Measurements from ENCODE around the gene CHID1.

CHID1 gene

DNA sequence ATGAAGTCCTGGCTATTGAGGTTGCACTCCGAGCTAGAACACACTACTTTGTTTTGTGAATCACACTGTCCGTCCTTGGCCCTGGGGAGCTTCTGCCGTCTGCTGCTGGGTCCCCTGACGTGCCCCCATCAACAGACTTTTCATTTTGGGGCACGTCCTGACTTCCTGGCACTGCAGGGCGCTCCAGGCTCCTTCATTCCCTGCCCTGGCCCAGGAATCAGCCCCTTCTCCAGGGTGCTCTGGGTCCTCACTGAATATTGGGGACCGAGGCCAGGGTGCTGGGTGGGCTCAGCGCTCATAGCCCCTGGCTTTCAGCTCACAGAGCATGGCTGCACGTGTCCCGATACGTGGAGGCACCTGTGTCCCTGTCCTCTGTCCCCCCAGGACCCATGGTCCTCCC is 45.7 kb downstream of the CHID1 start:
- 88% methylated on average over 11 of the region's 11 CpGs for WGBS
- no peak for DNase-seq
- Histone ChIP-seq H2BK5ac (ENCODE audit: low read depth, low read length, poor library complexity, severe bottlenecking) (no peak overlapping the region), H3K4me3 (ENCODE audit: insufficient read depth in 1 of 2, low read depth in 1 of 2, low read length in 2 of 2) (no peak overlapping the region), H2BK15ac (ENCODE audit: low read depth, poor library complexity, severe bottlenecking) (no peak overlapping the region), H3K27ac (ENCODE audit: low read length, poor library complexity, severe bottlenecking) (no peak overlapping the region), H3K79me1 (replicated peaks; ENCODE audit: low read length, poor library complexity, severe bottlenecking) (peaks cover 10% of the 10 kb centered on the region), H2BK120ac (ENCODE audit: low read depth, low read length) (no peak overlapping the region), H3K4me2 (ENCODE audit: low read length, poor library complexity, severe bottlenecking) (no peak overlapping the region), H2AK5ac (ENCODE audit: low read length, severe bottlenecking) (peak overlapping the region; percentile 30), H3K4me1 (ENCODE audit: control insufficient read depth, insufficient read depth, low read depth, low read length) (peaks cover 55% of the 10 kb centered on the region), H3K9ac (ENCODE audit: low read length) (no peak overlapping the region), H3K14ac (ENCODE audit: low read length in 2 of 2) (no peak overlapping the region), H2BK12ac (ENCODE audit: low read length in 2 of 2) (no peak overlapping the region), H3K4ac (ENCODE audit: low read depth in 1 of 2, low read length in 2 of 2) (no peak overlapping the region), H4K91ac (ENCODE audit: low read length) (no peak overlapping the region), H3K23ac (ENCODE audit: low read length in 2 of 2) (no peak overlapping the region), H3K27me3 (ENCODE audit: control insufficient read depth in 1 of 2, insufficient read depth in 1 of 2, low read length in 2 of 2) (no peaks in the 10 kb centered on the region), H4K8ac (ENCODE audit: low read length) (no peak overlapping the region), H3K18ac (ENCODE audit: low read depth in 1 of 2, low read length in 2 of 2) (no peak overlapping the region), H3K9me3 (ENCODE audit: control insufficient read depth, low read length) (no peaks in the 10 kb centered on the region), H2AFZ (ENCODE audit: low read depth, low read length) (no peak overlapping the region), H3K36me3 (ENCODE audit: control insufficient read depth in 1 of 2, insufficient read depth in 2 of 2, low read depth in 1 of 2, low read length in 2 of 2) (peaks cover 50 to 69% of the 10 kb centered on the region in 2 experiments)

DNA sequence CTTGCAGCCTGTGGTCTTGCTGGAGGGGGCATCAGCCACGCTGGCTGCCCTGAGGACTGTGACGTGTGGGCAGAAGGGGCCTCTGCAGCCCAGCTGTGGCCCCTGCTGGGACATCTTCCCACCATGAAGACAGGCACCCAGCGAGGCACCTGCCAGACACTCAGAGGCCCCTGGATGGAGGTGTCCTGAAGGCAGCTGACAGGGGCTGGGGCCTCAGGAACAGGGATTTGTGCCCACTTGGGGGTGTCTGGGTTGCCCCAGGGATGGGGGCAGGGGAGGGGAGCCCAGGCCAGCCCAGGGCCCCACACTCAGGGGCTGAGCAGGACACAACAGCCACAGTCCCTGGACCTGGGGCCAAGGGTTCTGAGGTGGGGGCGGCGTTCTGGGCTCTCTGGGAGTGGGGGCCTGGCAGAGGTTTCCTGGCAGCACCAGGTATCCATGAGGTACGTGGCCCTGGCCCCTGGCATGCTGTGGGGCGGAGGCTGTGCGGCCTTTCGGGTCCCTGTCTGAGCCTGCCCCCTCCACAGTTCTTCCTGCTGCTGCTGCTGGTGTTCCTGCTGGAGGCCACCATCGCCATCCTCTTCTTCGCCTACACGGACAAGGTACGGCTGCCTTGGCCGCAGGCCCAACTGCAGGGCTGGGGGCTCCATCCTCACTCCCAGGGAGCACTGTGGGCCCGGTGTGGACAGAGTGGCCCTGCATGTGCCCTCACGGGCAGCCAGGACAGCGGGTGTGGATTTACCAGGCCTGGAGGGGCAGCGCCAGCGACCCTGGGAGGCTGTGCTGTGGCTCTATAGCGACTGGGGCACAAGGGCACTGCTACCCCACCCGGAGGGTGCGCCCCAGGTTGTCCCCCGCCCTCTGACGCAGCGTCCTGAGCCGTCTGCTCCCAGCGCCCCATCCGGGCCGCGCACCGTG is 46.4 kb downstream of the CHID1 start:
- no peak overlapping the region for H3K14ac ChIP-seq (ENCODE audit: low read length in 2 of 2)
- no peaks in the 10 kb centered on the region for H3K27me3 ChIP-seq (ENCODE audit: control insufficient read depth in 1 of 2, insufficient read depth in 1 of 2, low read length in 2 of 2)
- no peak overlapping the region for H2BK120ac ChIP-seq (ENCODE audit: low read depth, low read length)
- no peak for DNase-seq
- H4K8ac ChIP-seq (ENCODE audit: low read length), result no peak overlapping the region
- no peak overlapping the region for H2AFZ ChIP-seq (ENCODE audit: low read depth, low read length)
- peak overlapping the region; percentile 99 for H2AK5ac ChIP-seq (ENCODE audit: low read length, severe bottlenecking)
- H3K4me1 ChIP-seq (ENCODE audit: control insufficient read depth, insufficient read depth, low read depth, low read length), result peaks cover 60% of the 10 kb centered on the region
- H3K36me3 ChIP-seq (ENCODE audit: control insufficient read depth in 1 of 2, insufficient read depth in 2 of 2, low read depth in 1 of 2, low read length in 2 of 2), result peaks cover 50 to 62% of the 10 kb centered on the region in 2 experiments
- peak overlapping the region; percentile 98 for H2BK5ac ChIP-seq (ENCODE audit: low read depth, low read length, poor library complexity, severe bottlenecking)
- H3K9me3 ChIP-seq (ENCODE audit: control insufficient read depth, low read length), result no peaks in the 10 kb centered on the region
- H3K4ac ChIP-seq (ENCODE audit: low read depth in 1 of 2, low read length in 2 of 2), result no peak overlapping the region
- peaks cover 13% of the 10 kb centered on the region for H3K79me1 ChIP-seq (replicated peaks; ENCODE audit: low read length, poor library complexity, severe bottlenecking)
- no peak overlapping the region for H3K18ac ChIP-seq (ENCODE audit: low read depth in 1 of 2, low read length in 2 of 2)
- peak overlapping the region; percentile 93 for H3K27ac ChIP-seq (ENCODE audit: low read length, poor library complexity, severe bottlenecking)
- H4K91ac ChIP-seq (ENCODE audit: low read length), result peak overlapping the region; percentile 2
- H2BK15ac ChIP-seq (ENCODE audit: low read depth, poor library complexity, severe bottlenecking), result no peak overlapping the region
- no peak overlapping the region for H3K4me2 ChIP-seq (ENCODE audit: low read length, poor library complexity, severe bottlenecking)
- H3K9ac ChIP-seq (ENCODE audit: low read length), result no peak overlapping the region
- peak overlapping the region in 1 of 2 experiments; percentile 32 for H3K23ac ChIP-seq (ENCODE audit: low read length in 2 of 2)
- H2BK12ac ChIP-seq (ENCODE audit: low read length in 2 of 2), result no peak overlapping the region
- WGBS, result 95% methylated on average over 29 of the region's 31 CpGs
- H3K4me3 ChIP-seq (ENCODE audit: insufficient read depth in 1 of 2, low read depth in 1 of 2, low read length in 2 of 2), result no peak overlapping the region

DNA sequence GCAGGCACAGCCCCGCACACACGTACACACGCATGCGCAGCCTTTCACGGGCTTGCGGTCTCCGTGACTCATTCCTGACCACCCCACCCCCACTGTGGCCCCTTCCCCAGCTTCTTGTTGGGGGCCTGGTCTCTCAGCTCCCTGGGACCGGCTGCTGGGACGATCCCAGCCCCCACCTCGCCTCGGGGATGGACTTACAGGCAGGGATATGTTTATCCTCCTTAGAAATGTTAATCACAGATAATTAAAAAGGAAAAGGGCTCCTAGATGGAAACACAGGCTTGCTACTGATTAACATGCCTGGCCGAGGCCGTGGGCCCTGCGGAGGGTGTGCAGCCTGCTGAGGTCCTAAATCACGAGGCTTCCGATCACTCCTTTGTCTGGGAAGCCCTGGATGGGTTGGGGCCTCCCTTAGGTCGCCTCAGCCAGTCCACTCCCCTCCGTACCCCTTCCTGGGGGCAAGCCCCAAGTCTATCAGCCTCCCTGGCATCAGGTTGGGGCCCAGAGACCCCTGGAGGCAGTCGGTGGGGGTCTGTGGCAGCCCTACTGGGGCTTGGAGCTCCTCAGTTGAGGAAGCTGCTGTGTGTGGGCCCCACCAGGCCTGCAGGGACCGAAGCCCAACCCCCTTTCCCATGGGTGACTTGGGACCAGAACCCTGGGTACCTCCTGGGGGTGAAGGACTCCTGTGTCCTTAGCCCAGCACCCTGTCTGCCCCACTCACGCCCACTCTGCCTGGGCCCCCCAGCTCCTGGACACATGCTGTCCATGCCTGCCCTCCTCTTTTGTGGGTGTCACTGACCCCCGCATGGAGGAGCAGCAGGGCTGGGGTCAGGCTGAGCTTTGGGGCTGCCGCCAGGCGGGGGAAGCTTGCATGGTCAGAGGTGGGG is 47.3 kb downstream of the CHID1 start:
- Histone ChIP-seq H2AFZ (ENCODE audit: low read depth, low read length) (no peak overlapping the region), H3K4me1 (ENCODE audit: control insufficient read depth, insufficient read depth, low read depth, low read length) (peaks cover 68% of the 10 kb centered on the region), H2BK15ac (ENCODE audit: low read depth, poor library complexity, severe bottlenecking) (no peak overlapping the region), H3K23ac (ENCODE audit: low read length in 2 of 2) (peak overlapping the region in 1 of 2 experiments; percentile 60), H2BK5ac (ENCODE audit: low read depth, low read length, poor library complexity, severe bottlenecking) (peak overlapping the region; percentile 98), H3K4me3 (ENCODE audit: insufficient read depth in 1 of 2, low read depth in 1 of 2, low read length in 2 of 2) (no peak overlapping the region), H3K27me3 (ENCODE audit: control insufficient read depth in 1 of 2, insufficient read depth in 1 of 2, low read length in 2 of 2) (no peaks in the 10 kb centered on the region), H3K4ac (ENCODE audit: low read depth in 1 of 2, low read length in 2 of 2) (no peak overlapping the region), H2BK12ac (ENCODE audit: low read length in 2 of 2) (peak overlapping the region in 1 of 2 experiments; percentile 29), H3K27ac (ENCODE audit: low read length, poor library complexity, severe bottlenecking) (peak overlapping the region; percentile 93), H3K36me3 (ENCODE audit: control insufficient read depth in 1 of 2, insufficient read depth in 2 of 2, low read depth in 1 of 2, low read length in 2 of 2) (peaks cover 43 to 62% of the 10 kb centered on the region in 2 experiments), H3K14ac (ENCODE audit: low read length in 2 of 2) (no peak overlapping the region), H3K18ac (ENCODE audit: low read depth in 1 of 2, low read length in 2 of 2) (no peak overlapping the region), H4K91ac (ENCODE audit: low read length) (no peak overlapping the region), H4K8ac (ENCODE audit: low read length) (no peak overlapping the region), H3K9ac (ENCODE audit: low read length) (no peak overlapping the region), H3K9me3 (ENCODE audit: control insufficient read depth, low read length) (no peaks in the 10 kb centered on the region), H2BK120ac (ENCODE audit: low read depth, low read length) (no peak overlapping the region), H2AK5ac (ENCODE audit: low read length, severe bottlenecking) (peak overlapping the region; percentile 99), H3K4me2 (ENCODE audit: low read length, poor library complexity, severe bottlenecking) (peak overlapping the region; percentile 55), H3K79me1 (replicated peaks; ENCODE audit: low read length, poor library complexity, severe bottlenecking) (peaks cover 20% of the 10 kb centered on the region)
- 83% methylated on average over 23 of the region's 24 CpGs for WGBS
- DNase-seq, result no peak

DNA sequence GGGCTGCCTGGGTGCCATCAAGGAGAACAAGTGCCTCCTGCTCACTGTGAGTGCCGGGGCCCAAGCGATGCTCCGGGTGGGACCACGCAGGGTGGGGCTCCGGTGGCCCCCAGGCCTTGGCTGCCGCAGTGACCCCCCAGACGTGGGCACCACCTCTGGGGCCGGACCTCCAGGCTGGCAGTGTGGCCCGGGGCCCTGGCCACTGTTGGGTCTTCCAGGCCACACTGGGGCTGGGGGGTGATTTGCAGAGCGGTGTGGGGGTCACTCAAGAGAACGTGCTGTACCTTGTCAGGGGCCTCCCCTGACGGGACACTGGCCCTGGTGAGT is 48.0 kb downstream of the CHID1 start:
- peaks cover 21% of the 10 kb centered on the region for H3K79me1 ChIP-seq (replicated peaks; ENCODE audit: low read length, poor library complexity, severe bottlenecking)
- no peak overlapping the region for H3K23ac ChIP-seq (ENCODE audit: low read length in 2 of 2)
- peak overlapping the region; percentile 93 for H3K27ac ChIP-seq (ENCODE audit: low read length, poor library complexity, severe bottlenecking)
- no peak overlapping the region for H3K14ac ChIP-seq (ENCODE audit: low read length in 2 of 2)
- H3K36me3 ChIP-seq (ENCODE audit: control insufficient read depth in 1 of 2, insufficient read depth in 2 of 2, low read depth in 1 of 2, low read length in 2 of 2), result peaks cover 37 to 67% of the 10 kb centered on the region in 2 experiments
- H2BK12ac ChIP-seq (ENCODE audit: low read length in 2 of 2), result no peak overlapping the region
- no peak overlapping the region for H3K9ac ChIP-seq (ENCODE audit: low read length)
- no peaks in the 10 kb centered on the region for H3K9me3 ChIP-seq (ENCODE audit: control insufficient read depth, low read length)
- DNase-seq, result no peak
- no peak overlapping the region for H2BK5ac ChIP-seq (ENCODE audit: low read depth, low read length, poor library complexity, severe bottlenecking)
- no peak overlapping the region for H3K4me3 ChIP-seq (ENCODE audit: insufficient read depth in 1 of 2, low read depth in 1 of 2, low read length in 2 of 2)
- peaks cover 68% of the 10 kb centered on the region for H3K4me1 ChIP-seq (ENCODE audit: control insufficient read depth, insufficient read depth, low read depth, low read length)
- H3K4ac ChIP-seq (ENCODE audit: low read depth in 1 of 2, low read length in 2 of 2), result no peak overlapping the region
- H3K18ac ChIP-seq (ENCODE audit: low read depth in 1 of 2, low read length in 2 of 2), result no peak overlapping the region
- peak overlapping the region; percentile 19 for H4K8ac ChIP-seq (ENCODE audit: low read length)
- H2BK120ac ChIP-seq (ENCODE audit: low read depth, low read length), result no peak overlapping the region
- no peak overlapping the region for H2AFZ ChIP-seq (ENCODE audit: low read depth, low read length)
- H4K91ac ChIP-seq (ENCODE audit: low read length), result no peak overlapping the region
- 93% methylated on average over 11 of the region's 12 CpGs for WGBS
- H2AK5ac ChIP-seq (ENCODE audit: low read length, severe bottlenecking), result peak overlapping the region; percentile 23
- H2BK15ac ChIP-seq (ENCODE audit: low read depth, poor library complexity, severe bottlenecking), result no peak overlapping the region
- H3K4me2 ChIP-seq (ENCODE audit: low read length, poor library complexity, severe bottlenecking), result peak overlapping the region; percentile 55
- H3K27me3 ChIP-seq (ENCODE audit: control insufficient read depth in 1 of 2, insufficient read depth in 1 of 2, low read length in 2 of 2), result no peaks in the 10 kb centered on the region

All from mesenchymal stem cell (in vitro differentiated cells and primary cell).